Mesothelial cell of epicardium (in vitro differentiated cells): ENCODE results near the gene MICAL1. TPM values are rescaled to one million over a fixed set of nuclear protein-coding genes. Genes with fewer than 3 reads are reported as not detected.

Source experiments
- DNase-seq, 2 experiments: peaks; one replicate each; pipeline ENCODE4 v3.0.0; 2021; ENCODE audit warnings: low spot score in 2 of 2; ENCODE audit not compliant: unreplicated experiment in 2 of 2
- H3K27ac Mint-ChIP-seq: 2 replicates; pipeline ENCODE4 v1.8.0; 2021; ENCODE audit warnings: mixed read lengths
- H3K27me3 Mint-ChIP-seq: 2 replicates; pipeline ENCODE4 v1.8.0; 2021; ENCODE audit warnings: low read depth, mixed read lengths
- H3K36me3 Mint-ChIP-seq: 2 replicates; pipeline ENCODE4 v1.8.0; 2021; ENCODE audit warnings: mixed read lengths
- H3K4me1 Mint-ChIP-seq: 2 replicates; pipeline ENCODE4 v1.8.0; 2021; ENCODE audit warnings: mixed read lengths
- H3K4me3 Mint-ChIP-seq: 2 replicates; pipeline ENCODE4 v1.8.0; 2021; ENCODE audit warnings: mild to moderate bottlenecking, moderate library complexity, mixed read lengths
- H3K9me3 Mint-ChIP-seq: 2 replicates; pipeline ENCODE4 v1.8.0; 2021; ENCODE audit warnings: mixed read lengths
- CTCF ChIP-seq: fragments of 200-600 bp; sonication (generic); IDR thresholded peaks from one replicate; pipeline ENCODE4 v1.5.0; 2021; ENCODE audit warnings: antibody characterized with exemption; ENCODE audit not compliant: unreplicated experiment
- total RNA-seq: library from RNA; stranded (reverse); gene quantifications from 3 replicates; pipeline ENCODE4 v1.2.1, GENCODE V29; 2021

MICAL1 gene
- total RNA-seq, 1 donor from 2014 or later: 29.6 TPM

- Mint-ChIP-seq H3K9me3 (no peaks in the 10 kb centered on the region), H3K27ac (no peak overlapping the region), H3K27me3 (peaks cover 6% of the 10 kb centered on the region), H3K4me1 (peaks cover 4% of the 10 kb centered on the region), H3K4me3 (no peak overlapping the region), H3K36me3 (no peaks in the 10 kb centered on the region)
- TF ChIP-seq CTCF: no peak
- no peak for DNase-seq
Measured at GRCh38 chr6:109450801-109451200, 4.8 kb downstream of the MICAL1 start.

GRCh38 chr6:109449795-109450673 is 5.5 kb downstream of the MICAL1 start:
- Mint-ChIP-seq H3K4me1 (peaks cover 1% of the 10 kb centered on the region), H3K27me3 (peaks cover 2% of the 10 kb centered on the region), H3K4me3 (no peak overlapping the region), H3K27ac (no peak overlapping the region), H3K9me3 (no peaks in the 10 kb centered on the region), H3K36me3 (peaks cover 5% of the 10 kb centered on the region)
- DNase-seq: no peak
- TF ChIP-seq CTCF: no peak

- no peak overlapping the region for H3K27ac Mint-ChIP-seq
- no peaks in the 10 kb centered on the region for H3K4me1 Mint-ChIP-seq
- peaks cover 5% of the 10 kb centered on the region for H3K36me3 Mint-ChIP-seq
- H3K27me3 Mint-ChIP-seq: peaks cover 1% of the 10 kb centered on the region
- no peak for TF ChIP-seq CTCF
- no peak for DNase-seq
- no peaks in the 10 kb centered on the region for H3K9me3 Mint-ChIP-seq
- H3K4me3 Mint-ChIP-seq: no peak overlapping the region
Measured at GRCh38 chr6:109449064-109449794, 6.3 kb downstream of the MICAL1 start.

- H3K4me3 Mint-ChIP-seq: no peak overlapping the region
- no peaks in the 10 kb centered on the region for H3K4me1 Mint-ChIP-seq
- no peak overlapping the region for H3K27ac Mint-ChIP-seq
- DNase-seq: no peak
- H3K27me3 Mint-ChIP-seq: no peaks in the 10 kb centered on the region
- TF ChIP-seq CTCF: no peak
- no peaks in the 10 kb centered on the region for H3K9me3 Mint-ChIP-seq
- peaks cover 5% of the 10 kb centered on the region for H3K36me3 Mint-ChIP-seq
Measured at GRCh38 chr6:109448615-109449014, 7.0 kb downstream of the MICAL1 start.

- Mint-ChIP-seq H3K4me1 (no peaks in the 10 kb centered on the region), H3K4me3 (no peak overlapping the region), H3K9me3 (no peaks in the 10 kb centered on the region), H3K36me3 (peaks cover 5% of the 10 kb centered on the region), H3K27ac (no peak overlapping the region), H3K27me3 (no peaks in the 10 kb centered on the region)
- DNase-seq: no peak
- TF ChIP-seq CTCF: no peak
Measured at GRCh38 chr6:109447878-109448555, 7.6 kb downstream of the MICAL1 start.
